GM23248 (cell line): ENCODE data around the gene MS4A10. TPM values are rescaled to one million over a fixed set of nuclear protein-coding genes. Genes with fewer than 3 reads are reported as not detected.
A peak's percentile ranks its signal among the peaks of the same experiment; 100 is the strongest.

ENCODE experiments used
- DNase-seq: peaks from one replicate; pipeline ENCODE4 v3.0.0-alpha.2; 2015
- H2AFZ ChIP-seq: fragments of 200-600 bp; sonication (generic); 2 replicates; pipeline ENCODE4 v1.6.1; 2016; ENCODE audit warnings: antibody characterized with exemption
- H3F3A ChIP-seq: fragments of 200-600 bp; sonication (generic); 2 replicates; pipeline ENCODE4 v1.6.1; 2016; ENCODE audit warnings: mild to moderate bottlenecking, antibody characterized with exemption, mixed run types; ENCODE audit not compliant: insufficient read depth
- H3K27ac ChIP-seq: fragments of 200-600 bp; sonication (generic); 2 replicates; pipeline ENCODE4 v1.5.1; 2016; ENCODE audit warnings: mild to moderate bottlenecking
- H3K27me3 ChIP-seq: fragments of 200-600 bp; sonication (generic); replicated peaks from 2 replicates; pipeline ENCODE4 v1.6.1; 2016; ENCODE audit warnings: mild to moderate bottlenecking; ENCODE audit not compliant: insufficient read depth
- H3K36me3 ChIP-seq: fragments of 200-600 bp; sonication (generic); 2 replicates; pipeline ENCODE4 v1.6.1; 2016; ENCODE audit warnings: low read depth, mild to moderate bottlenecking
- H3K4me1 ChIP-seq: fragments of 200-600 bp; sonication (generic); 2 replicates; pipeline ENCODE4 v1.6.1; 2016; ENCODE audit warnings: mild to moderate bottlenecking; ENCODE audit not compliant: insufficient read depth
- H3K4me2 ChIP-seq: fragments of 200-600 bp; sonication (generic); one replicate; pipeline ENCODE4 v1.6.1; 2016; ENCODE audit warnings: mild to moderate bottlenecking; ENCODE audit not compliant: unreplicated experiment
- H3K4me3 ChIP-seq: fragments of 200-600 bp; sonication (generic); 2 replicates; pipeline ENCODE4 v1.5.1; 2016; ENCODE audit warnings: mild to moderate bottlenecking
- H3K79me2 ChIP-seq: fragments of 200-600 bp; sonication (generic); 2 replicates; pipeline ENCODE4 v1.6.1; 2016; ENCODE audit warnings: mild to moderate bottlenecking; ENCODE audit not compliant: insufficient read depth
- H3K9ac ChIP-seq: fragments of 200-600 bp; sonication (generic); 2 replicates; pipeline ENCODE4 v1.6.1; 2016; ENCODE audit warnings: mild to moderate bottlenecking
- H3K9me2 ChIP-seq: fragments of 200-600 bp; sonication (generic); 2 replicates; pipeline ENCODE4 v1.6.1; 2016; ENCODE audit warnings: mixed run types, mild to moderate bottlenecking, moderate library complexity; ENCODE audit not compliant: insufficient read depth
- H3K9me3 ChIP-seq: fragments of 200-600 bp; sonication (generic); one replicate; pipeline ENCODE4 v1.6.1; 2017; ENCODE audit warnings: low read depth
- H4K20me1 ChIP-seq: fragments of 200-600 bp; sonication (generic); 2 replicates; pipeline ENCODE4 v1.6.0; 2016; ENCODE audit not compliant: insufficient read depth
- EZH2 ChIP-seq: fragments of 200-600 bp; sonication (generic); IDR thresholded peaks from 2 replicates; pipeline ENCODE4 v1.6.1; 2018; ENCODE audit warnings: antibody characterized with exemption, mild to moderate bottlenecking; ENCODE audit not compliant: insufficient read depth, poor library complexity, severe bottlenecking
- EZH2phosphoT487 ChIP-seq: fragments of 200-600 bp; sonication (generic); IDR thresholded peaks from 2 replicates; pipeline ENCODE4 v1.6.1; 2018; ENCODE audit warnings: antibody characterized with exemption, moderate library complexity, mild to moderate bottlenecking, low read depth; ENCODE audit not compliant: insufficient read depth
- WGBS, 2 experiments: methylation state at CpG; one replicate each; pipeline ENCODE4 v1.1.6; 2015 to 2017; ENCODE audit warnings: low lambda C conversion rate in 2 of 2, low coverage in 1 of 2; ENCODE audit errors: missing lambda C conversion rate in 2 of 2; 5-methylcytosine and 5-hydroxymethylcytosine counted together
- in situ Hi-C: fragments of 300-500 bp; cut with MboI; formaldehyde crosslinking; loops from 2 replicates; pipeline ENCODE4 v1.15.0; 2020
- polyA plus RNA-seq: library from polyadenylated mRNA; unstranded; fragments of >200 nt; fragmentation: Nextera tagmentation; extraction: Ambion mirVana; gene quantifications from 2 replicates; pipeline ENCODE4 v1.2.1, GENCODE V29; 2016
- total RNA-seq: library from RNA; depleted of rRNA; stranded (reverse); fragments of >200 nt; shearing (Covaris generic); gene quantifications from 2 replicates; pipeline ENCODE4 v1.2.3, GENCODE V29; 2014

MS4A10 gene
- total and polyA plus RNA-seq, 2 experiments from 2014 or later = not detected

GRCh38 chr11:60841797-60842667 is 56.9 kb downstream of the MS4A10 start, which contains the start of gene CCDC86:
TSS of gene CCDC86 (plus strand) at chr11:60842113. CDS start at chr11:60842125, 12 bp downstream.
- WGBS, 2 experiments = 1% methylated on average over 55 to 56 of the region's 57 CpGs

GRCh38 chr11:60842668-60843600 is 57.8 kb downstream of the MS4A10 start:
- peak overlapping the region; percentile 100 for H3K4me2 ChIP-seq
- in situ Hi-C loops = no loop called here
- DNase-seq = peak; percentile 60
- H3K79me2 ChIP-seq = peaks cover 53% of the 10 kb centered on the region
- H3K36me3 ChIP-seq = no peaks in the 10 kb centered on the region
- no peaks in the 10 kb centered on the region for H3K9me2 ChIP-seq
- 0 out of 2 replicates have a peak overlapping the region, but pooled peaks have one; percentile 19 for H3K27ac ChIP-seq
- H3K9ac ChIP-seq = peak overlapping the region; percentile 88
- peak overlapping the region; percentile 88 for H2AFZ ChIP-seq
- peak overlapping the region; percentile 87 for H3K4me3 ChIP-seq
- H3K27me3 ChIP-seq = no peaks in the 10 kb centered on the region
- H3K9me3 ChIP-seq = no peaks in the 10 kb centered on the region
- peaks cover 35% of the 10 kb centered on the region for H3K4me1 ChIP-seq
- TF ChIP-seq EZH2phosphoT487 (no peak), EZH2 (no peak)
- no peaks in the 10 kb centered on the region for H4K20me1 ChIP-seq
- WGBS, 2 experiments = 6 to 7% methylated on average over 23 of the region's 23 CpGs
- H3F3A ChIP-seq = peaks cover 6% of the 10 kb centered on the region; the same call in 1 of the 2 replicates

More at GRCh38 chr11:60841797-60842667, 56.9 kb downstream of the MS4A10 start, which contains the start of gene CCDC86:
- H3K4me2 ChIP-seq = peak within 1 kb of the TSS; percentile 100
- no peaks in the 10 kb centered on the region for H4K20me1 ChIP-seq
- H3F3A ChIP-seq = peaks cover 6% of the 10 kb centered on the region; the same call in 1 of the 2 replicates
- peak within 1 kb of the TSS; percentile 35 for H3K27ac ChIP-seq
- H3K4me3 ChIP-seq = peak within 1 kb of the TSS; percentile 87
- peak within 1 kb of the TSS; percentile 88 for H3K9ac ChIP-seq
- H3K27me3 ChIP-seq = no peaks in the 10 kb centered on the region
- in situ Hi-C loops = no loop called here
- H3K9me2 ChIP-seq = no peaks in the 10 kb centered on the region
- TF ChIP-seq EZH2 (no peak), EZH2phosphoT487 (no peak)
- H3K36me3 ChIP-seq = no peaks in the 10 kb centered on the region
- H3K9me3 ChIP-seq = no peaks in the 10 kb centered on the region
- H3K4me1 ChIP-seq = peaks cover 35% of the 10 kb centered on the region
- peak within 1 kb of the TSS; percentile 88 for H2AFZ ChIP-seq
- H3K79me2 ChIP-seq = peaks cover 49% of the 10 kb centered on the region
- peak; percentile 95 for DNase-seq

- DNase-seq = peak; percentile 70
- Histone ChIP-seq H3K9me3 (no peaks in the 10 kb centered on the region), H3K4me3 (peak overlapping the region; percentile 87), H3K27me3 (no peaks in the 10 kb centered on the region), H3F3A (peaks cover 6% of the 10 kb centered on the region; the same call in 1 of the 2 replicates), H3K9ac (peak overlapping the region; percentile 88), H3K27ac (no peak overlapping the region), H2AFZ (no peak overlapping the region), H3K79me2 (peaks cover 53% of the 10 kb centered on the region), H4K20me1 (no peaks in the 10 kb centered on the region), H3K4me1 (peaks cover 35% of the 10 kb centered on the region), H3K9me2 (no peaks in the 10 kb centered on the region), H3K36me3 (no peaks in the 10 kb centered on the region), H3K4me2 (peak overlapping the region; percentile 100)
- TF ChIP-seq EZH2 = no peak
- no peak for TF ChIP-seq EZH2phosphoT487
- in situ Hi-C loops = no loop called here
- WGBS, 2 experiments = 56 to 60% methylated on average over 10 of the region's 10 CpGs
Measured at GRCh38 chr11:60844045-60844869, 59.1 kb downstream of the MS4A10 start.
